IPS-15b (cell line): ENCODE data around the gene DSTYK.
A peak's percentile ranks its signal among the peaks of the same experiment; 100 is the strongest.

ENCODE experiments used
- H3K27me3 ChIP-seq: one replicate; pipeline ENCODE4 v1.6.1; 2013; ENCODE audit warnings: low read length; ENCODE audit not compliant: control insufficient read depth, insufficient read depth
- H3K36me3 ChIP-seq: one replicate; pipeline ENCODE4 v1.6.1; 2013; ENCODE audit warnings: low read length; ENCODE audit not compliant: control insufficient read depth, insufficient read depth
- H3K4me1 ChIP-seq: one replicate; pipeline ENCODE4 v1.6.1; 2013; ENCODE audit warnings: mild to moderate bottlenecking, low read length; ENCODE audit not compliant: control insufficient read depth, insufficient read depth
- H3K4me3 ChIP-seq: one replicate; pipeline ENCODE4 v1.5.1; 2013; ENCODE audit warnings: low read depth, low read length
- H3K9ac ChIP-seq: one replicate; pipeline ENCODE4 v1.6.1; 2013; ENCODE audit warnings: low read depth, mild to moderate bottlenecking, low read length
- H3K9me3 ChIP-seq: one replicate; pipeline ENCODE4 v1.6.1; 2013; ENCODE audit warnings: mild to moderate bottlenecking, low read length; ENCODE audit not compliant: control insufficient read depth, insufficient read depth

Gene DSTYK, protein sequence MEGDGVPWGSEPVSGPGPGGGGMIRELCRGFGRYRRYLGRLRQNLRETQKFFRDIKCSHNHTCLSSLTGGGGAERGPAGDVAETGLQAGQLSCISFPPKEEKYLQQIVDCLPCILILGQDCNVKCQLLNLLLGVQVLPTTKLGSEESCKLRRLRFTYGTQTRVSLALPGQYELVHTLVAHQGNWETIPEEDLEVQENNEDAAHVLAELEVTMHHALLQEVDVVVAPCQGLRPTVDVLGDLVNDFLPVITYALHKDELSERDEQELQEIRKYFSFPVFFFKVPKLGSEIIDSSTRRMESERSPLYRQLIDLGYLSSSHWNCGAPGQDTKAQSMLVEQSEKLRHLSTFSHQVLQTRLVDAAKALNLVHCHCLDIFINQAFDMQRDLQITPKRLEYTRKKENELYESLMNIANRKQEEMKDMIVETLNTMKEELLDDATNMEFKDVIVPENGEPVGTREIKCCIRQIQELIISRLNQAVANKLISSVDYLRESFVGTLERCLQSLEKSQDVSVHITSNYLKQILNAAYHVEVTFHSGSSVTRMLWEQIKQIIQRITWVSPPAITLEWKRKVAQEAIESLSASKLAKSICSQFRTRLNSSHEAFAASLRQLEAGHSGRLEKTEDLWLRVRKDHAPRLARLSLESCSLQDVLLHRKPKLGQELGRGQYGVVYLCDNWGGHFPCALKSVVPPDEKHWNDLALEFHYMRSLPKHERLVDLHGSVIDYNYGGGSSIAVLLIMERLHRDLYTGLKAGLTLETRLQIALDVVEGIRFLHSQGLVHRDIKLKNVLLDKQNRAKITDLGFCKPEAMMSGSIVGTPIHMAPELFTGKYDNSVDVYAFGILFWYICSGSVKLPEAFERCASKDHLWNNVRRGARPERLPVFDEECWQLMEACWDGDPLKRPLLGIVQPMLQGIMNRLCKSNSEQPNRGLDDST

DNA sequence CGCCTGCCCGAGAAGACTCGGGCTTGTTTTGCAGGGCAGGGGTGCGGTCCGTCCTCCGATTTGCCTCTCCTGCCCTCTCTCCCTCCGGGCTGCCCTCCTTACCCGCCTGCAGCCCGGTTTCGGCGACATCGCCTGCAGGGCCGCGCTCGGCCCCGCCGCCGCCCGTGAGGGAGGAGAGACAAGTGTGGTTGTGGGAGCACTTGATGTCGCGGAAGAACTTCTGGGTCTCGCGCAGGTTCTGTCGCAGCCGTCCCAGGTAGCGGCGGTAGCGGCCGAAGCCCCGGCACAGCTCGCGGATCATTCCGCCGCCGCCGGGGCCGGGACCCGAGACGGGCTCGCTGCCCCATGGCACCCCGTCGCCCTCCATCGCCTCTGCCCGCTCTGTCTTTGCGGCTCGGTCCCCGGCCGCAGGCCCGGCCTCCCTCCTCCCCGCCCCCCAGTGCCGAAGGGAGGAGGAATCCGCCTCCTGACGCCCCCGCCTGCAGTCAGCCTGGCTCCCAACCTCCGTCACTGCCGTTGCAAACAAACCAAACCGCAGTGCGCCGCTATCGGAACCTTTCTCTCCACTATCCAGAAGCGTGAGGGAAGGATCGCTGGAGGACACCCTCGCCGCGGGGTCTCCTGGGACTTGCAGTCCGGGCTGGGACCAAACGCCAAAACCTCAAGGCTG, at the start of gene DSTYK:
Gene DSTYK, minus strand, starts transcription at position 534 of the 670 bp plus-strand sequence. Its CDS starts 167 bp downstream, at position 367.
- peak within 1 kb of the TSS; percentile 93 for H3K9ac ChIP-seq
- H3K36me3 ChIP-seq, result no peaks in the 10 kb centered on the region
- no peaks in the 10 kb centered on the region for H3K27me3 ChIP-seq
- H3K4me1 ChIP-seq, result peaks cover 8% of the 10 kb centered on the region
- H3K4me3 ChIP-seq, result peak within 1 kb of the TSS; percentile 96
- no peaks in the 10 kb centered on the region for H3K9me3 ChIP-seq

DNA sequence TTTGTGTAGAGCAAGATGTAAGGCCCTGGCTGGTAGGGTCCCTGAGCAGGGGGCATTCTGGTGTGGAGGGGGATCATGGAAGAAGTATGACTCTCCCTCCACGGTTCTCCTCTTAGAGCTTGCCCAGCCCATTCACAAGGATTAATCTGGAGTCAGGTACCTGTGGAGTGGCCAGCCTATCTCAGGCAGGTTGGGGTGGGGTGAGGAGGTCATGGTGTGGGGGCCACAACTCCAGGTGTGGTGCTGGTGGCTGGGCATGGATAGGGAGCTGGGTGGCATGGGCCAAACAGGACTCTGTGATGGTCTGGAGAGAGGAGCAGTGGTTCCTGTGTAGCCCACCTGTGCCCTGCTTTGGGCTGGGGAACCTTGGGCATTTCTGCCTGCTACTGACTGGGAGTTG, 48.5 kb upstream of the DSTYK start:
- Histone ChIP-seq H3K4me3 (no peak overlapping the region), H3K9me3 (no peaks in the 10 kb centered on the region), H3K27me3 (no peaks in the 10 kb centered on the region), H3K36me3 (no peaks in the 10 kb centered on the region), H3K4me1 (peaks cover 16% of the 10 kb centered on the region), H3K9ac (no peak overlapping the region)

DNA sequence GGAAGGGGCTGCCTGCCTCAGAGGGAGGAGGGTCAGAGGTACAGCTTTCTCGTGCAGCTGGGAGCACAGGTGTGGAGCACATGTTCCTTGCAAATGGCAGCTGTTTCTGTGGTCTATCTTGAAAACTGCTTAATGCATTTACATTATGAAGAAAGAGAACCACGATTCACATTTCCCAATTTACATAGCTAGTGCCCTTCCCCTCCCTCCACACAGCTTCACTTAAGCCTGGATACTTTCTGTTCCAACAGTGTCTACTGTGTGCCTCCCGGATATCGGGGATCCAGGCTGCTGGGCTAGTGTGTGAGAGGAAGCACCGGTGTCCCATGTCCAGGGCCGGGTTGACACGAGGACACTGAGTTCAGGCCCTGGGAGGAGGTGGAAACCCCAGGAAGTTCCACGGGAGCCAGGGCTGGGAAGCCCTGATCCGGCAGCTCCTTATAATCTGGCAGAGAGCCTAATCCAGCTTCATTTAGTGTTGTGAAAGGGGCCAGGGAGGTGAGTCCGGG, 47.9 kb upstream of the DSTYK start:
- Histone ChIP-seq H3K9ac (peak overlapping the region; percentile 16), H3K27me3 (no peaks in the 10 kb centered on the region), H3K4me1 (peaks cover 16% of the 10 kb centered on the region), H3K9me3 (no peaks in the 10 kb centered on the region), H3K36me3 (no peaks in the 10 kb centered on the region), H3K4me3 (no peak overlapping the region)

DNA sequence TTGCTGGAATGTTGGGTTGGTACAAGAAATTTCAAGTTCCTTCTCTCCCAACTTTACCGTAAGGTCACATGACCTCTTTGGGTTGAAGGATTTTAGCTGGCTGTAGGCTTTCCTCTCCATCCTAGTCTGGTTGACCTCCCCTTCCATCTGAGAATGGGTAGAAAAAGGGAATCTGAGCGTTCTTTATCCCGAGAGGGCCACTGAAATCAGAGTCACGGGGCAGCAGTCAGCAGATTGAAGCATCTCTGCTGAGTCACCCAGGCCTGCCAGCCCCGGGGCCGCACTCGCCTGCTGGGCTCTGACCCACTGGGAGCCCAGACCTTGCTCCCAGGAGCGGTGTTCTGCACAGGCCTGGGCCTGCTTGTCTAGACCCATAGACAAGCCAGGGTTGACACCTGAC, 47.2 kb upstream of the DSTYK start:
- Histone ChIP-seq H3K4me1 (peaks cover 16% of the 10 kb centered on the region), H3K27me3 (no peaks in the 10 kb centered on the region), H3K9ac (no peak overlapping the region), H3K36me3 (no peaks in the 10 kb centered on the region), H3K4me3 (no peak overlapping the region), H3K9me3 (no peaks in the 10 kb centered on the region)

- Histone ChIP-seq H3K4me3 (no peak overlapping the region), H3K9ac (no peak overlapping the region), H3K4me1 (peaks cover 16% of the 10 kb centered on the region), H3K27me3 (no peaks in the 10 kb centered on the region), H3K36me3 (no peaks in the 10 kb centered on the region), H3K9me3 (no peaks in the 10 kb centered on the region)
These were observed 46.8 kb upstream of the DSTYK start for GRCh38 chr1:205258261-205258691.

GRCh38 chr1:205257735-205258134, 46.2 kb upstream of the DSTYK start:
- H3K4me1 ChIP-seq, result peaks cover 14% of the 10 kb centered on the region
- no peaks in the 10 kb centered on the region for H3K9me3 ChIP-seq
- no peaks in the 10 kb centered on the region for H3K36me3 ChIP-seq
- H3K27me3 ChIP-seq, result no peaks in the 10 kb centered on the region
- H3K9ac ChIP-seq, result no peak overlapping the region
- H3K4me3 ChIP-seq, result no peak overlapping the region

- no peak overlapping the region for H3K4me3 ChIP-seq
- no peak overlapping the region for H3K9ac ChIP-seq
- H3K27me3 ChIP-seq, result no peaks in the 10 kb centered on the region
- H3K9me3 ChIP-seq, result no peaks in the 10 kb centered on the region
- peaks cover 7% of the 10 kb centered on the region for H3K4me1 ChIP-seq
- no peaks in the 10 kb centered on the region for H3K36me3 ChIP-seq
These were observed 45.6 kb upstream of the DSTYK start for GRCh38 chr1:205256951-205257625.

- Histone ChIP-seq H3K36me3 (no peaks in the 10 kb centered on the region), H3K9ac (peak overlapping the region; percentile 26), H3K4me1 (peaks cover 2% of the 10 kb centered on the region), H3K4me3 (no peak overlapping the region), H3K27me3 (no peaks in the 10 kb centered on the region), H3K9me3 (no peaks in the 10 kb centered on the region)
These were observed 44.7 kb upstream of the DSTYK start for GRCh38 chr1:205255941-205256780.

DNA sequence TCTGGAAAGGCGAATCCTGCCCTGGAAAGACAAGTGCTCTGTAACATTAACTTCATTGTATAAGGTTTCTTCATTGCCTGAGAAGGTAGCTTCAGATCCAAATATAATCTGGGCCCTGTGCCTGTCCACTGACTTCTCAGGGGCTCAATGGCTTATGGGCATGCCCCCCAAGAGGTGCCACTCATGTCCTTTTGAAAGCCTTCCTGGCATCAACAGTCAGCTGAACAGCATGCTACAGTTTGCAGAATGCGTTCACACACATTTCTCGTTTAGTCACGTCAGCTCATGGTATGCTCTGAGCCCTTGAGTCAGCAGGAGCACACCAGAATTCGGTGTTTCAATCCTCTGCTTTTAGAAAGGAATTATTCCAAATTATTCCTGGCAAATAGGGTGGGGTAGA, 40.1 kb upstream of the DSTYK start:
- Histone ChIP-seq H3K27me3 (no peaks in the 10 kb centered on the region), H3K4me3 (no peak overlapping the region), H3K4me1 (peaks cover 5% of the 10 kb centered on the region), H3K9me3 (no peaks in the 10 kb centered on the region), H3K36me3 (no peaks in the 10 kb centered on the region), H3K9ac (no peak overlapping the region)

DNA sequence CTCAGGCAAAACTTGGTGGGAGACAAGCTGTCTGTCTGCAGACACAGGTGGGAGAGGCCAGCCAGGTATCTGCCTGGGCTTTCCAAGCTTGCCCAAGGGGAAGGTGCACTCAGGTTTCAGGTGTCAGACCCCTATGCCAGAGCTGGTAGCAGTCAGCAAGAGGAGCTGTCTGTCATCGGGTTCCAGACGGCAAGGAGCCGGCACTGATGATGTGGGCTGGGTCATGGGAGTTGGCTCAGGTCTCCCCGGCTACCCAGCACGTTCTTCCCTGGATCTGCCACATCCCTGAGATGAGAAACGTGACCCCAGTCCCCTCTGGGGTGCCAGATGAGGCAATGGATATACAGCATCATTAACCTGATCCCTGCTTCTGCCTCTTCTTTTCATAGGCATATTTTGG, 39.2 kb upstream of the DSTYK start:
- H3K4me3 ChIP-seq, result no peak overlapping the region
- H3K27me3 ChIP-seq, result no peaks in the 10 kb centered on the region
- peaks cover 5% of the 10 kb centered on the region for H3K4me1 ChIP-seq
- no peaks in the 10 kb centered on the region for H3K36me3 ChIP-seq
- no peaks in the 10 kb centered on the region for H3K9me3 ChIP-seq
- no peak overlapping the region for H3K9ac ChIP-seq
